Activated CD4-positive, CD25-positive, alpha-beta regulatory T cell treated with anti-CD3 and anti-CD28 coated beads, Interleukin-2, amount 50 U/mL, for 24 hours (primary cell): ENCODE results near the gene TTLL9.
"Not testable (repeated sequence)": the region's sequence is repeated elsewhere in the genome, so short reads cannot be mapped to it uniquely, and the experiment has no call there.

Source experiments
- ATAC-seq, 2 donors: fragments of 150-1000 bp; cut with Tn5 transposase; one replicate each; pipeline ENCODE4 v1.10.0; 2021; ENCODE audit warnings: mild to moderate bottlenecking in 1 of 2, moderate library complexity in 1 of 2

TTLL9 gene

DNA sequence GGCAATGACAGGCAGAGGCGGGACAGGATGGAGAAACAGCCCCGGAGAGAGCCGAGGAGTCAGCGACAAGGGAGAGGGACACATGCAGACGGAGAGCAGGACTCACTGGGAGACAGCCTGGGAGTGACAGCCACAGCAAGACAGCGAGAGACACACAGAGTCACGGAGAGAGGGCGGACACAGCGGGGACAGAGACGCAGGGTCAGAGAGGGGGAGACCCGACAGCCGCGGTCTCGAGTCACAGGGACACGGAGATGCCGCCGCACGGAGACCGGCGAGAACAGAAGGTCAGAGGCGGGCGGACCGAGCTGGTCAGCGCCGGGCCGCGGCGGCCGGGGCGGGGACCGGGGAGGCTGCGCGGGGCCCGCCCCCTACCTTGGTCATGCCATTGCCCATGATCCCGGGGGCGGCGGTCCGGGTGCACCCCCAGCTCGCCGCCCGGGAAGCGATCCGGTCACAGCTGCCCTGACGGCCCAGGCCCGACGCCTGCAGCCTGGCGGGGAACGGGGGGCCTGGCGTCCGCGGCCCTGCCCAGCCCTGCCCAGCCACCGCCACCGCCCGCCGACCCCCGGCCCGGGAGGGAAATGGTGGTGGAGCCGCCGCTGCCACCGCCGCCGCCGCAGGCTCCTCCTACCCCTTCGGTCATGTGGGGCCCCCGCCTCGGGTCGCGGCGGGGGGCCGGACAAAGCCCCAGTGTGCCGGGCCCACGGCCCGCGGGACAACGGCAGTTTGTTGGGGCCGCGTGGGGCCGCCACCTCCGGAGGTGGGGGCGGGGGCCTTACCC lies at the start of gene TTLL9, which contains the start of gene DUSP15:
Gene TTLL9, plus strand, starts transcription at position 693 of the 784 bp plus-strand sequence. CDS start 493 bp downstream, outside the sequence.
Gene DUSP15, minus strand, starts transcription at position 586 of the 784 bp plus-strand sequence. Its CDS starts 190 bp downstream, at position 396.
- peak; percentile 30 to 33 for ATAC-seq

DNA sequence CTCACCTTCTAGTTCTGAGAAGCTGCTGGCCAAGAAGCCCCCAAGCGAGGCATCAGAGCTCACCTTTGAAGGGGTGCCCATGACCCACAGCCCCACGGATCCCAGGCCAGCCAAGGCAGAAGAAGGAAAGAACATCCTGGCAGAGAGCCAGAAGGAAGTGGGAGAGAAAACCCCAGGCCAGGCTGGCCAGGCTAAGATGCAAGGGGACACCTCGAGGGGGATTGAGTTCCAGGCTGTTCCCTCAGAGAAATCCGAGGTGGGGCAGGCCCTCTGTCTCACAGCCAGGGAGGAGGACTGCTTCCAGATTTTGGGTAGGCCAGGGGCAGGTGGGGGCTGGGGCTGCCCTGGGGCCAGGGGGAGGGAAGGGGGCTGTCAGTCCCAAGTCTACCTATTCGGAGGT lies 49.0 kb upstream of the TTLL9 start:
- ATAC-seq, result no peak

DNA sequence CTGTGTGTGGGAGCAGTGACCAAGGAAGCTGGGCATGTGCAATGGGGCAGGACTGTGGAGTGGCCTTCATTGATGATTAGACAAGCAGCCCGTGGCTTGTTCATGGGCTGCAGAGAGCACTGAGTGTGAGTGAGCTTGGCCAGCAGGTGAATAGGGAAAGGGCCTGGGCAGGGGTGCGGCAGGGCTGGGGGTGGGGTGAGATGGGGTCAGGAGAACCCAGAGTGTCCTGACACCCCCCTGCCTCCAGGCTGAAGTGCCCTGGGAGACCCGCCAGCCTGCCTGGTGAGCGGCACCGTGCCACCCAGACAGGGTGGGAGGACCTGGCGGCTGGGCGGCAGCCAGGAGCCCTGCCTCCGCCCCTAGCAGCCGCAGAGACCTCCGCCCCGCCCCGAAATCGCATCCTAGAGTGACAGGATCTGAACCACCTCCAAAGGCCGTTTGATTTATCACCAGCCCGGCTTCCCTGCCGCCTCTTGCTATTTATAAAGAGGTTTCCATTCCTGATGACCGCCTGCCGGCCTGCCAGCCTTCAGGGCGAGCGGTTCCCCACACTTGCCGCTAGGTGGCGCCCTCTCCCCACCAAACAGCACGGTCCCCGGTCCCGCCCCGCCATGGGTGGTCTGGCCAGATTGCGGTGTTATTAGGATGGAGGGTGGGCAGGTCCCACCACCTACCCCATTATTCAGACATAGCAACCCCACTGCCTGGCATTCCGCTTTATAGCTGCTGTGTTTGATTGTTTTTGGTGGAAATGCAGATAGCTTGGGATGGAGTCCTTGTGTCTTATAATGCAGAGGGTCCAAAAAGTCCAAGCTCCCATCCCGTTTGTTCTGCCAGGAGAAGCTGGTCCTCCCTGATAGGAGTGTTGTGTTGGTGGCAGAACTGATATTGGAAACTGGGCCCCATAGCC lies 47.8 kb upstream of the TTLL9 start:
- peak; percentile 80 for ATAC-seq

GRCh38 chr20:31823360-31824124 lies 46.9 kb upstream of the TTLL9 start:
- ATAC-seq, result no peak

- no peak for ATAC-seq
These were observed 46.3 kb upstream of the TTLL9 start for GRCh38 chr20:31824125-31824485.

DNA sequence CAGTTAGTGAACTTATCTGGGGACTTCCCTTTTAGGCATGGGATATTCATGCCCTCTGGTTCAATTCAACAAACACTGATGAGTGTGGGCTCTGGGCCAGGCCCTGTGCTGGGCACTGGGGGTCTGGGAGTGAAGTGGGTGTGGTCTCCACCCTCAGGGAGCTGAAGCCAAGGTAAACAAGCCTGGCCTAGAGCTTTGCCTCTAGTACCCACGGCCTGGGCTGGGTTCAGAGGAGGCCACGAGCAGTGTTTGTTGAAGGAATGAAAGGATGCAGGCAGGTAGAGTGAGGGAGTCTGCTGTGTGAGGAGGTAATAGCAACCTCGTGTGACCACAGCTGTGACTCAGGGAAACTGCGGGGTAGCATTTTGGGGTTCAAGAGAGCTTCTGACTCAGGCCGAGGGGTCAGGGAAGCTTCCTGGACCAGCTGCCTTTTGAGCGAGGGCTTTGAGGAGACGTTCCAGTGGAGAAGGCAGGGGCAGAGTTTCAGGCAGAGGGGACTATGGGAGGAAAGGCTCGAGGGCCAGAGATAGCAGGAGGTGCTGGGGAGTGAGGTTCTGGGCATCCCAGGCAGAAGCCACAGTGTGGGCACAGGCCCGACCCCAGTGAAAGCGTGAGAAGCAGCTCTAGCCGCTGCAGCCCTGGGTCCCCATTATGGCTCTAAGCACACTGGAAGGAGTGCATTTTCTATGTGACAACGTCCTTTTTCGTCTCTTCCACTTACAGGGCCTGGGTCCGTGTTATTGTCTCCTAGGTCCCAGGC lies 45.7 kb upstream of the TTLL9 start:
- no peak for ATAC-seq

- ATAC-seq, result no peak
These were observed 44.4 kb upstream of the TTLL9 start for GRCh38 chr20:31826074-31826473.

- ATAC-seq, result no peak
These were observed 43.4 kb upstream of the TTLL9 start for GRCh38 chr20:31827059-31827458.

- not testable (repeated sequence) for ATAC-seq
These were observed 42.4 kb upstream of the TTLL9 start for GRCh38 chr20:31828016-31828415.

DNA sequence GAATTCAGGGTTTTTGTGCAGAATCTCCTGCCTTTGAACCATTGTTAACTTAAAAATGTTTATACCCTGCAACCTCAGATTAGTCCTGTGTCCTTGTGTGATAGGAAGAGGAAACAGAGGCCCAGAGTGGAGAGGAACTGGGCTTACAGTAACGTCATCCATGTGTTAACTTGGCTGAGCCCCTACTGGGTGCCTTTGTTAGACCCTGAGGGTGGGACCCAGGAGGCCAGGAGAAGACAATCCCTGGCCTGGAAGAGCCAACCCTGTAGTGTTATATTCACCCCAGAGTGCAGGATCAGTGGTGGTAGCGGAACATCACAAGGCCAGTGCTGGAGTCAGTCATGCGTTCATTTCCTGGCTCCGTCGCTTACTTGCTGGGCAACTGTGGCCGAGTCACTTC lies 40.7 kb upstream of the TTLL9 start:
- ATAC-seq, result no peak

DNA sequence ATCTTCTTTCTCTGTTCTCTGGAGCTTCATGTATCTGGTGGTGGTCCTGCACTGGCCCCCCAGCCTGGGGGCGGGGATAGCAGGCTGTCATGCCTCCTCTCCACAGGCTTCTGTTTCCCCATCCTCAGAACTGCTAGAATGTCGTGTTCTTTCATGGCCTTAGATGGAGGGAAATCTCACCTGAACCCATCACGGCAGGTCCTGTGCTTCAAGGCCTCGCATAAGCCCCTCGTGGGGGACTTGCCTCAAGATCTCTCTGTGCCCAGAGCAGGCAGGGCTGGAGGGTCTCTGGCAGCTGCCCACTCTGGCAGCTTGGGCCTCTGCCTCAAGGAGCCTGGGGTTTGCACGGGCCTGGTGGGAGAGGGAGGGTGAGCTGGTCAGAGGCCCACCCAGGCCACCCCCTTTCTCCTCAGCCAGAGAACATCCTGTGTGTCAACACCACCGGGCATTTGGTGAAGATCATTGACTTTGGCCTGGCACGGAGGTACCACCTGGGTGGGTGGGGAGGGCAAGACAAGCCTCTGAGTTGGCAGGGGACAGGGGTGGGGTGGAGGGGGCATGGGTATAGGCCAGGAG lies 39.9 kb upstream of the TTLL9 start:
- no peak for ATAC-seq

- no peak for ATAC-seq
These were observed 39.2 kb upstream of the TTLL9 start for GRCh38 chr20:31831211-31831610.

- no peak for ATAC-seq
These were observed 38.6 kb upstream of the TTLL9 start for GRCh38 chr20:31831771-31832306.

- ATAC-seq, result no peak
These were observed 37.1 kb upstream of the TTLL9 start for GRCh38 chr20:31833130-31833930.

DNA sequence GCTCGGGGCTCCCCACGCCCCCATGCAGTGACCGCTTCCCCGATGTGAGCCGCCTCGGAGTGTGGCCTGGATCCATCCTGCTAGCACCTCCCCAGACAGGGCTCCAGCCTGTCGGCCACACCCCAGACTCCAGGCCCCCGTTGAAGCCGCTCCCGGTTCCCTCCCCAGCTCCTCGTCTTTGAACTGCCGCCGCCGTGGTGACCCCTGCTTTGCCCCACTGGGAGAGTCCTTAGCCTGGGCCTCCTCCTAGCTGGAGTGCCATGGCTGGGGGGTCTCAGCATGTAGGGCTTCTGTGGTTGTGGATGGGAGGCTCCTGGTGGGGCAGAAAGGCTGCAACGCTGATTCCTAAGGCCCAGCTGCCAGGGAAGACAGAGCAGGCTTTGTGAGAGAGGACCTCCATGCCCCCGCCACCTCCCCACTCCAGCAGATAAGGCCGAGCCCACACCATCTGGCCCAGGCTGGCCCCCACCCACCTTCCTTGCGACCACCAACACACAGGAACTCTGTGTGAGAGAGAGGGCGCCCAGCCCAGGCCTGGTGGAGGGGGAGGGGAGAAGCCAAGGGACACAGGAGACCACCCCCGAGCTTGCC lies 36.4 kb upstream of the TTLL9 start:
- no peak for ATAC-seq

- no peak for ATAC-seq
These were observed 34.9 kb upstream of the TTLL9 start for GRCh38 chr20:31835554-31835953.

DNA sequence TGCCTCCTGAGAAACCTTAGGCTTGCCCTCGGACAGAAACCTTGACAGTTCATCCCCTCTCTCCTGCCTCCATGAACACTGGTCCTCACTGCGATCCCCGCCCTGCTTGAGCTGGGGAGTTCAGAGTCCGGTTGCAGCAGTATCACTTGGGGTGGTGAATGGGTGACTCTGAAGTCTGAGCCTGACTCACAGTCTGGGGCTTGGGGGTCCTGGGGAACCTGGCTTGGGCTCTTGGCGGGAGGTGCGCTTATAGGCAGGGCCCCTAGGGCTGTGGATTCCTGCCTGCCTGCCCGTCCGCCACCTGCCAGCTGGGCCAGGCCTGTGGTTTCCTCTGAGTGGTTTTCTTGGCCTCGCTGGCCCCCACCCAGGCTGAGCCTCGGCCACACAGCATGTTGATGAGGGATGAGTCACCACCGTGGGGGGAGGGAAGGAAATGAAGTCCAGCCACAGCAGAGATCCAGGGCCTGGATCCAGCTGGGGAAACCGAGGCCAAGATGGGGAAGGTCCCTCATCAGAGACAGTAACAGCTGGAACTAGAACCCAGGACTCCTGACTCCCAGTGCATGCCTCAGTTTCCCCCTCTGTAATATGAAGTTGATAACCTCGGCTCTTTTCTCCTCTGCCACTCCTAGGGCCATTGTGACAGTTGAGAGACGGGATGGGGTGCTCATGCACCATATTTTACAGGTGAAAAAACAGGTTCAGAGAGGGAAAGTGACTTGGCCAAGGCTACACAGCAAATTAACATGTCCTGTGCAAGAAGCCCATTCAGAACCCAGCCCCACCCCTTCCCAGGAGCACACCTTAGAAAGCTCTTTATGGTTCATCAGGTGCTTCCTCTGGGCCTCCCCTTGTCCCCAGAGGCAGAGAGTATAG lies 34.2 kb upstream of the TTLL9 start:
- peak; percentile 29 to 60 for ATAC-seq

GRCh38 chr20:31836853-31837608 lies 33.4 kb upstream of the TTLL9 start:
- ATAC-seq, result no peak
